GM21515 (cell line): ENCODE measurements around the gene SIGMAR1.
A peak's percentile ranks its signal among the peaks of the same experiment; 100 is the strongest.

Experiments used
- ATAC-seq: cut with Tn5 transposase; IDR thresholded peaks from one replicate; pipeline ENCODE4 v1.9.1; 2021; ENCODE audit not compliant: unreplicated experiment

Gene SIGMAR1

DNA sequence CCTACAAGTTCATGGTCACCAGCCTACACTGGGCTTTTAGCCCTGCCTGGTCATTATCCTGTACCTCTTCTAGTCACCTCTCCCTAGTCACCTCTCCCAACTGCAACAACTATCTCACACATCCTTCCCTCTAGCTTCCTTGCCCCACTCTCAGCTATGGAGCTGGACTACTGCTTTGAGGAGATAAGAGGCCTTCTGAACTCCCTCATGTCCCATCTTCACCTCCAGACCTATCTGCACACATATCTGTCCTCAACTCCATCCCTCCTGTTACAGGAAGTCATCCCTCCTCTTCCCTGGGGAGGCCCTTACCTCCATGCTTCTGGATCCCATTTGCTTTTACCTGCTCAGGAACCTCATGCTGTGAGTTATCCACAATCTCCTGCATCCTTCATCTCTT is 31.4 kb downstream of the SIGMAR1 start:
- no peak for ATAC-seq

DNA sequence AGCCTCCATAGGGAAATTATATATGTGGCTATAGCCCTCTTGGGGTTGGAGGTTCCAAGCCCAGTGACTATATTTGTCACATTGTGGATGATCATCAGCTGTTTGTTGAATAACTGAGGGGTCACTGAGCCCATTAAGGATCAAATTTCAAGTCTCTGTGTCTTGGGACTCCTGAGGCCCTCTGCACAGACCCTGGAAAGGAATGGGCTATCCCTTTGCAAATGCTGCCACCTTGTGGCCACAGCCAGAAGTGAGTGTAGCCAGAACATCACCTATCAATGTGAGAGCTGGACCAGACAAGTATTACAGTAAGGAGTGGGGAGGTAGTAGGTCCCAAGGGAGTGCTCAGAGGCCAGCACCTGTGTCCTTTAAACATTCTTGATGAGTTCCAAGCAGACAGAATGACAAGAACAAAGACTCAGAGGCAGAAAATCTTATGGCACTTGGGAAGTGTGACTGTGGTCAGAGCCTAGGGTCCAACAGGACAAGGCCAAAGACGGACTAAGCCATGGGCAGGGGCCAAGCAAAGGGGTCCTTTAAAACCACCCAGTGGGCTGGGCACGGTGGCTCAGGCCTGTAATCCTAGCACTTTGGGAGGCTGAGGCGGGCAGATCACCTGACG is 33.9 kb downstream of the SIGMAR1 start:
- peak; percentile 78 for ATAC-seq

DNA sequence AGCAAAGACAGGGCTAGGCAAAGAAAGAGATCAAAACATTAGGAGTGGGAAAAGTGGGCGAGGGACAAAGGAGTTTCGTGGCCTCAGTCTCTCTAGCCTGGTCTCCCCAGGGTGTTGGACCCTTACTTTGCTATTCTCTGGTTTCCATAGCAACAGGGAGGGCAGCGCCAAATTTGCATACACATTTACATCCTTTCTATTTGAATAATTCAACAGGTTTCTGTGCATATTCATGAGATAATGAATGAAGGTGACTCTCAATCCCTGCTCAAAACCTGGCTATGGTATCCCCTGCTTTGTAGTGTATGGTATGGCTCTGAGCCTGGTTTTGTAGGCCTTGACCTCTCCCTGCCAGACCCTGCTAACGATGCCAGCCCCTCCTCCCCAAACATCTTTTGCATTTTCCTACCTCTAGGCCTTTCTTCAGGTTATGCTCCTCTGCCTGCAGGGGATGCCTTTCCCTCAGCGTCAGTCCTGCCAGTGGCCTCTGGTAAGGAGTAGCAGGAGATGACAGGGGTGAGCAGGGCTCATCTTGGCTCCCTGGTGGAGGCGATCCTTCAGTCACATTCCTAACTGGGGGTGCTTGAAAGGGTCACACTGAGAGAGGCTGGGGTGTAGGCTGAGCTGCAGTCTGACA is 35.5 kb downstream of the SIGMAR1 start:
- ATAC-seq: no peak

DNA sequence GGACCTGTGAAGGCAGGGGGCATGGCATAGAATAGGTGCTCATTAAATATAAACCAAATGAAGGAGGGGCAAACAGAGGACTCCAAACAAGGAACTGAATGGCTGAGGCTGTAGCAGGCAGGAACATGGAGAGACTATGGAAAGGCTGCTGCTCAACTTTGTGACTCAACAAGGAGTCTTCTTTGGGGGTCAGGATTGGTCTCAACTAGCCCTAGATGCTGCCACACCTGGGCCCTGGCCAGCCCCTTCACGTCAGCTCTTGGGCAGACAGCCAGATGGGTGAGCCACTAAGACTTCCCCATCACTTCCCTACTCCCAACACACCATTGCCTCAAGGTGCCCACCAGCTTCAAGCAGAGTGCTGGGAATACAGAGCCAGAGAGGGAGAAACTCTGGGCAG is 36.7 kb downstream of the SIGMAR1 start:
- ATAC-seq: no peak

DNA sequence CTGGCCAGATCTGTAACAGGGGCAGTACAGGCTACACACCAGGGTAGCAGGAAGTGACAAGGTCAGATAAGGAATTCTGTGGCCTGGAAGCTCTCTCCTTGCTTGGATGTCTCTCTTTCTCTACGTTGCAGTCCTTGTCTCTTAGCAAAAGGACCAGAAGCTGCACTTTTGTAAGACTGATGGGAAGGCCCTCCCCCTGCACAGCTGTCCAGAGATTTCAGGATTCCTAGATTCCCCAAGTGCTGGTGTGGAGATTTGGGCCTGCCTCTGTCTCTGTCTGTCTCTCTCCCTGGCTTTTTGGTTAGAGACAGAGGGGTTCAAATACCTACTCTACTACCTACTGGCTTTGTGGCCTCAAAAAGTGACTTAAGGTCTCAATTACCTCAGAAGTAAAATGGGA is 38.0 kb downstream of the SIGMAR1 start:
- ATAC-seq: no peak

DNA sequence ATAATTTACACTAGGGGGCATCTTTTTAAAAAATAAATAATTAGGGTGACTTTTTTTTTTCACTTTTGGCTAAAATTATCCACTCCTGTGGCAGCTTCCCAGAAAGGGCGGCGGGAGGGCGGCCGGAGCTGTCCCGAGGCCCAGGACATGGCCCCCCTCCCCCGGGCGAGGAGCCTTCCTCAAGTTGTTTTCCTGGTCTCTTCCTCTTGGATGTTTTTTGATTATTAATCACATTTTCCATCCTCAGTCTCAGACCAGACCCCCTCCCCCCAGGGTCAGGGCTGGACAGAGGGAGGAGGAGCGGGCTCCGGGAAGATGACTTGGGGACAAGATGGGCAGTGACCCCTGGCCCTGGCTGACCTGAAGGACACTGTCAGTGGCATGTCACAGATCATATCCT is 43.4 kb downstream of the SIGMAR1 start:
- no peak for ATAC-seq

DNA sequence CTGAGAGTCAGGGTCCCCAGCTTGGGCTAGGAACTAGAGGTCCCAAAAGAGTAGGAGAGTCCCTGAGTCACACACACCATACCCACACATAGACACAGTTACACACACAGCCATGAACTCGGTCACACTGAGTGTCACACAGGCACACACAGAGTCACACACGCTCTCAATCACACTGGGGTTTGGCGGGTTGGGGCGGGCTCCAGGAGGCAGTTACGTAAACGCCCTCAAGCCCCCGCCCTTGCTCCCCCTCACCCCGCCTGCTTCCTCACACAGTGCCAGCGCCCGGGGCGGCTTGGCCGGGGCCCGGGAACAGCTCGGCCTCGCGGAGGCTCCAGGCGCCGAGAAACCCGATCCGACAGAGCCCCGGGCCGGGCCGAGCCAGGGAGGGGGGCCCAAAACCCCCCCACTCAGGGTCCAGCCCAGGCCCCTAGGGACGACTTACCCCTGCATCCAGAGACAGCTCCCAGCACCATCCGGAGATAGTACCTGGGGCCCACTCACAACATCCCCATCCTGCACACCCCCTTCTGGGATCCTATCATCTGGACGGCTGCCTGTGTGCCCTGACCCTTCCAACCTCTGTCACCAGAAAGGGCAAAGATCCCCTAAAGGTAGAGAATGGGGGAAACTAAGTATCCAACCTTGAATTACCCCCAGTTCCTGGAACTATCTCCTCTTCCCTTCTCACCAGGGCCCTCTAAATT is 44.5 kb downstream of the SIGMAR1 start:
- no peak for ATAC-seq

DNA sequence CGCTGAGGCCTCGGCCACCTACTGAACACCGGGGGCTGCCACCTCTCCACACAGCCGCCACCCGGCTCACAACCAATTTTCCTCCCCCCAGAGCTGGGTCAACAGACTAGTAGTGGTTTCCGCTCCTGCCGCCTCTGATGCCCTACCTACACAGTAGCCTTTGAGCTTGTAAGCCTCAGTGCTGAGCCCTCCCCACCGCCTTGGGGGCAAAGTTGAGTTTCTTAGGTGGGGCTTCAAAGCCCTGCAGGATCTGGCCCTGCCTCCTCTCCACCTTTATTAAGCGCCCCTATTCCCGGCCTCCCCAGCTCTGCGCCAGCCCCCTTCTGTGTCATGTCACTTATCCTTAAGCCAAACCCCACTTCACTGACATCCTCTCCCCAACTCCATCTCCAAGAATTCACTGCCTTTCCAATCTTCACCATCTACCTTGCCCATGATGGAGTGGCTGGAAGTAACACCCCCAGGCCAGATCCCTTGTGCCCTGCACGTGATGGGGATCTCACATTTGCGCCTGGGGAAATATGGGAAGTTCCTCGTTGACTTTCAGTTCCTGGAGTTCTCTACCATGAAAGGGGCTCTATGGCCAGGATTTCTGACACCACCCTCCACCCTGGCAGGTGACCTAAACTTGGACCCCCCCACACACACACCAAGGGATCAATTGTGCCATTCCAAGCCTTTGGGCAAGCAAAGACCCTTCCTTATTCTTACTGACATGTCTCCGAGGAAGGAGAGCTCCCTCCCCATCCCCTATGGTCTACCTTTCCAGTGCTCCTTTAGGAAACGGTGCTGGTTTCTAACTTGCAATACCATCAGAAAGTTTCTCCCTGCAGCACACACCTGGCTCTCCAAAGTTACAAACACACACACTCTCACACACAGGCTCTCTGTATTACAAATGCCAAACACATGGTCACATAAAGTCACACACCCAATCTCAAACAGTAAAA is 45.4 kb downstream of the SIGMAR1 start:
- no peak for ATAC-seq

DNA sequence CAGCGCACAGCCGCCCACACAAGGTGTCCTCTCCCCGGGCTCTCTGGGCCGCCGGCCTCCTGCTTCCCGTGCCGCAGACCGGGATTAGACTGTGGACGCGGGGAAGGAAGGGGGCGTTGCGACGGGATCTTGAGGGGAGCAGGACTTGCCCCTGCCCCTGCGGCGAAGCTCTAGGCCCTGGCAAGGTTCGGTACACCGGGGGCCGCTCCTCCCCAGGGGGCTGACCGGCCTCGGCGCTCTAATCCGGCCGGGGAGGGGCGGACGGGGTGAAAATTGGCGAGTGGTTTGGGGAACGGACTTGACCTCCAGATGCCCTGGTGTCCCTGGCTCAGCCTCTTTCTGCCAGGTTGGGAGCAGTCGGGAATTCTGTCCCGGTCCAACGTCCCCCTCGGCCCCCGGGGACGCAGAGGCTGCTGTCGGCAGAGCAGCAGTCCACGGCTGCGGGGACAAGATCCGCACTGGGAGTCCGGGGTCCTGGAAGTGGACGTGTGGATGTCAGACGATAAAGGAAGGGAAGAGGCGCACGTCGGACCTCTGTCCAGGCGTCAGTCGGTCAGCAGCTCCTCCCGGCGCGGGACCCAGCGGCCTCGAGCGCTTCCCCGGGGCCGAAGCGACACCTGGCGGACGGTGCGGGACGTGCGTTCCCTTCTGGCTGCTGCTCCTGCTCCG is 46.2 kb downstream of the SIGMAR1 start:
- ATAC-seq: no peak

DNA sequence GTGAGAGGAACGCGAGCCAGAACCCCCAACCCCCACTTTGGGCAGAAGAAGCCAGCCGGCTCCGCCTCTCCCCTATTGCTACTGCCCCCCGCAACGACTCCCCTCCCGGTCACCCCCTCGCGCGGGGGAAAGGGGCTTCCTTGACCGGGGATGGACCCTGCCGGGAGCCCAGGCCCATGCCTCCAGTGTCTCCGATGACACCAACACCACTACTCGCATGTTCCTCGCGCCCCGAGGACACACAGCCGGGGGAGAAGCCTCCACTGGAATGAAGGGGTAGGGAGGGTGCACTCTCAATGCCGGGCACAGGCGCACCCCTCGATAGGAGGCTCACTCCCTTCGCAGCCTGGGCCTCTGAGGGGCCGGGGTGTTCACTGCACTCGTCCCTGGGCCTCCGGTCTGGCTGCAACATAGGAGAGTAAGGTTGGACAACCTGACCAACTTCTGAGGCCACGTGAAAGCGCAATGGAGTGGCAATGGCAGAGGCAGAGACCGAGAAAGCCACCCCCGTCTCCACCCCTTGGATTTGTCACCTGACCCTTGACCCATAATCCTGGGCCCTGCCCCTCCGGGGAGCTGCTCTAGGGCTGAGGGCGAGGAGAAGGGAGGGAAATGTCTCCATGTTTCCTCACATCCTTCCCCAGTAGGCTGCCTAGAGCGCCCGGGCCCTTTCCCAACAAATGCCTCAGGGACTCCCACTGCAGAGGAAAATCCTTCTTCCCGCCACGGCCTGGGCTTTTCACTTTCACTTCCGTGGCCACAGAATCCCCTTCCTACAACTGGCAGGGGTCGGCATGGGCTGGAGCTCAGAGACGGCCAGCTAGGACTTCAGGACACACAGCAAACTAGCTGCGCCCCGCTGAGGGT is 47.0 kb downstream of the SIGMAR1 start:
- no peak for ATAC-seq

DNA sequence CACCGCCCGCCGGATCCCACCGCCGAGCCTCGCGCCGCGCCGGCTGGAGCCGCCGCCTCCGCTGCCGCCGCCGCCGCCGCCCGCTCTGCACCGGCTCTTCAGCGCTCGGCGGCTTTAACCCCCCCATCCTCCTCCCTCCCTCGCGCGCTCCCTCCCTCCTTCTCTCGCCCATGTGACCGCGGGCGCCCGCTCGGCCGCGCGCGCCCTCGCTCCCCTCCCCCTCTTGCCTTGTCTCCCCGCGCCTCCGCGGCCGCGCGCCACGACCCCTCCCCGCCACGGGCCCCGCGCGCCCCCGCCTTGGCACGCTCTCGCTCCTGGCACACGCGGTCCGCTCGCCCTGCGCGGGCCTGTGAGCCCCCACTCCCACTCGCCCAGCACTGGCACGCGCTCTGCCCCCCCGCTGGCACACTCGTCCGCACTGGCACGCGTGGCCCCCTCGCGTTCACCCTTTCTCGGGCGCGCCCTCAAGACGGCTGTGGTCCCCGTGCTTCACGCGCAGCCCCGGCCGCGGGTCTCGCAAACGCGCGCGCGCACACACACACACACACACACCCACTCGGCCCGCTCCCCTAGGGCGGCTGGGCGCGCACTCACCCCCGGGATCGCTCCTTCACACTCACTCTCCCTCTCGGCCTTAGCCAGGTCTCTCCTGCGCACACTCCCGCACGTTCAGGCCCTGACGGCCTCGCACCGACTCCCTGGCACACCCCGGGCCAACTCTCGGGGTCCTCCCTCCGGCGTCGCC is 47.8 kb downstream of the SIGMAR1 start, which contains the start of gene CNTFR:
TSS of gene CNTFR (minus strand) at position 89 of the 745 bp plus-strand sequence. CDS start 20,743 bp downstream, outside the sequence.
- ATAC-seq: no peak

DNA sequence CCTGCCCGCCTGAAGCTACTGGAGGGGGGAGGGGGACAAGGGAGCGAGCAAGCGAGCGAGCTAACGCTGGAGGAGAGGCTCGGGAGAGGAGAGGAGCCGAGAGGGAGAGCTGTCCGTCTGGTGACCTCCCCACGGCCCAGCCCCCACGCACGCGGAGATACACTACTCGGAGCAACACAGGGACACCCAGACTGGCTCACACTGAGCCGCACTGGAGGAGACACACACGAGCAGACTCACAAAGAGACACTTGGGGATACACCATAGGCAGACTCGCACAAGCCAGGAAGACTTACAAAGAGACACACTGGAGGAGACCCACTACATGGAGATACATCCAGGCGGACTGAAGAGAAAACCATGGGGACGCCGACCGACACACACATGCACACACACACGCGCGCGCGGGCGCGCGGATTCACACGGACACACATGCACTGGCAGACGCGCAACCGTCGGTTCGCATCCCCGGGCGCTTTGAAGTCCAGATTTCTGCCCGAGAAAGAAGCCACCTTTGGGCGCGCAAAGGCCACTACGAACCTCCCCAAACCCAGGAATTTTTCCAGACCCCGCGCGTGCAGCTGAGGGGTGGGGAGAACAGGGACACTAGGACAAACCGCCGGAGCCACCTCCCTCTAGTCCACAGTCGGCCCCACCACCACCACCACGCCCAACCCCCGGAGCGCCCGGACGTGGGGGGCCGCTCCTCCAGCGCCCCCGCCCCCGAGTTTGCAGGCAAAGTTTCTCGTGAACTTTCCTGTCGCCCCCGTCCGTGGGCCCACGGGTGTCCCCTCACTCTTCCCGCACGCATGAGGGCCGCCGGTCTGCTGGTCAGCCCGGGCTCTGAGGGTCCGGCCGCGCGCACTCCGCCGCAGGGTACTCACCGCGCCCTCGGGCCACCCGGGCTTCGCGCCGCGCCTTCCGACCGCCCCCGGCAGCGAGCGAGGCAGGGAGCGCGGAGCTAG is 48.6 kb downstream of the SIGMAR1 start:
- no peak for ATAC-seq

DNA sequence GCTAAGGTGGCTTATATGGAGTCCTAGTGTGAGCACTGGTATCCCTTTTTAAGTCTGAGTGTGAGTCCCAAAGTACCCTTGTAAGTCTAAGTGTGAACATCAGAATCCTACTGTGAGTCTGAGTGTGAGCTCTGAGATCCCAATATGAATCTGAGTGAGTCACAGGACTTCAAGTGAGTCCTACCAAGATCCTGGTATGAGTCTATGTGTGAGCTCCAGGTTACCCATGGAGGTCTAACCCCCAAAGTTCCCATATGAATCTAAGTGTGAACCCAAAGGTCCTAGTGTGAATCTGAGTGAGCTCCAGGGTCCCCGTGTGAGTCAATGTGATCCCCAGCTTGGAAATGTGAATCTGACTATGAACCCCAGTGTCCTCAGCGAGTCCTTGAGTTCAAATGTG is 50.3 kb downstream of the SIGMAR1 start:
- no peak for ATAC-seq

DNA sequence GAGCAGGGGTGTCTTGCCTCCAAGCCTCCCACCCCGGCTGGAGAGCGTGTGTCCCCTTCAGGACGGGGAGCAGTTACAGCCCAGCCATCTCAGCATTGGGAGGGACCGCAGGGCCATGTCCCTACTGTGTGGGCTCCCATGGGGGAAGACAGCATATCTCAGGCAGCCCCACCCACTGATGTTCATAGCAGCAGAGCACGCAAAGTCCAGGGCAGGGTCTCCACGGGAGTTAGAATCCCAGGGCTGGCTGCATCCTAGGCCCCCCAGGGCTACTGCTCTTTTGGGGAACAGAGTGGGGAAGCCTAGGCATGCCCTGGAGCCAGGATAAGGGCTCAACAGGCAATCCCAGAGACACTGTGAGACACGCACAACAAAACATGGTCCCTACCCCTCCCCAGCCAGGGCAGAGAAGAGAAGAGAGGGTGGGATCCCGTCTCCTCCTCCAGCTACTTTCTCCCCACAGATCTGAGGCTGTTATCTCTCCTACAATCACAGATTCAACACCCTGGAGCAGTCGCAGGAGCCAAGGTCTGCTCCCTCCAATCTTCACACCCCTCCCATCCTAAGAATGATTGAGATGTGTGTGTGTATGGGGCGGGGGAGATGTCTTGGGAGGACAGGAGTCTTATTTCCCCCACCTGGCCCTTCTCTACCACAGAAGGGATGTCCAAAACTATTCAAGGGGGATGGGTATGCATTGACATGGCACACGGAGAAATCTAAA is 51.5 kb downstream of the SIGMAR1 start:
- ATAC-seq: no peak

DNA sequence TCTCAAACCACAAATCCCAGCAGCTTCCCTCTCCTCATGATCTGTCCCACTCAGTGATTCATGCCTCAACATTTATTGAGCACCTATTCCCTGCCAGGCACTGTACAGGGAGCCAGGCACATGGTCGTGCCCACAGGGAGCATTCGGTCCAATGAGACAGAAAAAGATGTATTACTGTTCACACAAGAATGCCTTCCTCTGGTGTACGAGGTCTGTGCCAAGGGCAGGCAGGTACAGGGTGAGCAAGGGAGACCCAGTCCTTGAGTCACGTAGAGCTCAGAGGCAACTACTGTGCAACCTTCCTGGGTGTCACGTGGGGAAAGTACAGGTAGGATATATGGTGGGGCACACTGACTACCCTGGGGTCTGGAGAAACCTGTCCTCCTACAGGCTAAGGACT is 52.6 kb downstream of the SIGMAR1 start:
- no peak for ATAC-seq
